Common myeloid progenitor, CD34-positive (primary cell): Measurements from ENCODE around the gene SMG7.

ENCODE experiments used
- CTCF ChIA-PET: fragments of 350-600 bp; sonication (Branson Sonifier 250); formaldehyde crosslinking; loops from one replicate; lab custom pipeline; 2021; ENCODE audit warnings: antibody characterized with exemption; lab: Charles Lee
- POLR2A ChIA-PET: fragments of 350-600 bp; sonication (Branson Sonifier 250); formaldehyde crosslinking; loops from one replicate; lab custom pipeline; 2021; ENCODE audit warnings: antibody characterized with exemption; lab: Charles Lee
- DNase-seq, 3 donors: peaks; one replicate each; pipeline versions ENCODE4 v3.0.0 to v3.0.0-alpha.2; 2013
- H3K27ac ChIP-seq, 2 experiments: 1 replicate in 1 of 2; 2 replicates in 1 of 2; pipeline ENCODE4 v1.7.0; 2013; ENCODE audit warnings: inconsistent platforms in 2 of 2, low read length in 2 of 2, mild to moderate bottlenecking in 2 of 2, low read depth in 1 of 2, moderate library complexity in 1 of 2; ENCODE audit not compliant: severe bottlenecking in 2 of 2, insufficient read depth in 1 of 2, poor library complexity in 1 of 2
- H3K27me3 ChIP-seq, 5 experiments: replicated peaks in 2 of 5; 1 replicate in 3 of 5; 2 replicates in 2 of 5; pipeline versions ENCODE4 v1.6.1 to v1.7.0; 2013; ENCODE audit warnings: low read length in 4 of 5, mild to moderate bottlenecking in 2 of 5, moderate library complexity in 2 of 5, inconsistent platforms in 1 of 5; ENCODE audit not compliant: insufficient read depth in 5 of 5, control insufficient read depth in 4 of 5
- H3K36me3 ChIP-seq, 4 experiments: 1 replicate in 2 of 4; 2 replicates in 2 of 4; pipeline versions ENCODE4 v1.6.1 to v1.7.0; 2013; ENCODE audit warnings: low read length in 3 of 4, control low read depth in 1 of 4, mild to moderate bottlenecking in 1 of 4; ENCODE audit not compliant: control insufficient read depth in 4 of 4, insufficient read depth in 4 of 4
- H3K4me1 ChIP-seq, 4 experiments: 1 replicate in 3 of 4; 2 replicates in 1 of 4; pipeline versions ENCODE4 v1.6.1 to v1.7.1; 2013; ENCODE audit warnings: low read length in 3 of 4, mild to moderate bottlenecking in 3 of 4, control low read depth in 1 of 4, inconsistent platforms in 1 of 4, moderate library complexity in 1 of 4; ENCODE audit not compliant: control insufficient read depth in 4 of 4, insufficient read depth in 4 of 4; ENCODE audit errors: control extremely low read depth in 1 of 4
- H3K4me3 ChIP-seq, 7 experiments: 1 replicate in 4 of 7; 2 replicates in 3 of 7; pipeline versions ENCODE4 v1.5.1 to v1.7.0; 2013; ENCODE audit warnings: mild to moderate bottlenecking in 7 of 7, low read length in 6 of 7, moderate library complexity in 6 of 7, inconsistent platforms in 2 of 7, low read depth in 2 of 7, control low read depth in 1 of 7; ENCODE audit not compliant: insufficient read depth in 4 of 7, control insufficient read depth in 1 of 7; ENCODE audit errors: extremely low read depth in 1 of 7
- H3K9me3 ChIP-seq, 5 experiments: 1 replicate in 4 of 5; 2 replicates in 1 of 5; pipeline versions ENCODE4 v1.6.1 to v1.7.1; 2013; ENCODE audit warnings: low read length in 4 of 5, mild to moderate bottlenecking in 2 of 5, inconsistent platforms in 1 of 5, low read depth in 1 of 5, moderate library complexity in 1 of 5; ENCODE audit not compliant: control insufficient read depth in 4 of 5, insufficient read depth in 2 of 5; ENCODE audit errors: control extremely low read depth in 1 of 5
- WGBS: methylation state at CpG from one replicate; pipeline ENCODE4 v1.1.5; 2013; ENCODE audit not compliant: insufficient coverage; 5-methylcytosine and 5-hydroxymethylcytosine counted together

SMG7 gene

GRCh38 chr1:183450093-183450492 lies 22.2 kb upstream of the SMG7 start:
- WGBS = no CpG with 5 or more reads among the region's 2 CpGs
- CTCF ChIA-PET = no interaction called here
- no peaks in the 10 kb centered on the region for H3K27me3 ChIP-seq
- no peaks in the 10 kb centered on the region for H3K36me3 ChIP-seq
- no peak for DNase-seq
- POLR2A ChIA-PET = no interaction called here
- H3K4me1 ChIP-seq = no peaks in the 10 kb centered on the region
- H3K4me3 ChIP-seq = no peak overlapping the region
- H3K9me3 ChIP-seq = peaks cover 0 to 2% (median 0%) of the 10 kb centered on the region in 5 experiments
- no peak overlapping the region for H3K27ac ChIP-seq

- peaks cover 0 to 2% (median 0%) of the 10 kb centered on the region in 5 experiments for H3K9me3 ChIP-seq
- ChIA-PET POLR2A (no interaction called here), CTCF (no interaction called here)
- H3K36me3 ChIP-seq = no peaks in the 10 kb centered on the region
- no peaks in the 10 kb centered on the region for H3K27me3 ChIP-seq
- H3K4me3 ChIP-seq = no peak overlapping the region
- H3K27ac ChIP-seq = no peak overlapping the region
- no peaks in the 10 kb centered on the region for H3K4me1 ChIP-seq
- WGBS = 100% methylated on average over 1 of the region's 2 CpGs
- no peak for DNase-seq
These were observed 17.9 kb upstream of the SMG7 start for GRCh38 chr1:183454377-183454776.

DNA sequence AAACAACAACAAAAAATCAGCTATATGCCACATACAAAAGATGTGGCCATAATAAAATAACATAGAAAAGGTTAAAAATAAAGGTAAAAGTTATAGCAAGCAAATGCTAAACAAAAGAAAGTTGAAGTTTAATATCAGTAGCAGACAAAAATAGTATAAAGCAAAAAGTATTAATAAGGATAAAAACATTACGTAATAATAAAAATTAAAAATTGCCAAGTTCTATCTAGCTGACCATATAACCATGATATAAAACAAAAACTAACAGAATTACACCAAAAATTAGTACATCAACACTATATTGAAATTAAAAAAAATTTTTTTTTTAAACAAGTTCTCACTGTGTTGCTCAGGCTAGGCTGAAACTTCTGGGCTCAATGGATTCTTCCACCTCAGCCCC lies 15.5 kb upstream of the SMG7 start:
- Histone ChIP-seq H3K4me1 (peaks cover 0 to 7% (median 2%) of the 10 kb centered on the region in 4 experiments), H3K27ac (no peak overlapping the region), H3K9me3 (peaks cover 0 to 2% (median 0%) of the 10 kb centered on the region in 5 experiments), H3K27me3 (no peaks in the 10 kb centered on the region), H3K36me3 (no peaks in the 10 kb centered on the region), H3K4me3 (no peak overlapping the region)
- POLR2A ChIA-PET = no interaction called here
- CTCF ChIA-PET = interaction anchor here (1.5 kb wide), 1 partner anchor 83 kb away, joined by 3 read pairs; no protein-coding TSS in a partner anchor
- DNase-seq = no peak
- WGBS = no CpG with 5 or more reads among the region's 1 CpG

- no peaks in the 10 kb centered on the region for H3K36me3 ChIP-seq
- H3K27me3 ChIP-seq = no peaks in the 10 kb centered on the region
- H3K9me3 ChIP-seq = peaks cover 0 to 2% (median 0%) of the 10 kb centered on the region in 5 experiments
- WGBS = 100% methylated on average over 2 of the region's 3 CpGs
- H3K27ac ChIP-seq = no peak overlapping the region
- POLR2A ChIA-PET = no interaction called here
- peaks cover 0 to 9% (median 4%) of the 10 kb centered on the region in 4 experiments for H3K4me1 ChIP-seq
- H3K4me3 ChIP-seq = no peak overlapping the region
- CTCF ChIA-PET = no interaction called here
- no peak for DNase-seq
These were observed 14.8 kb upstream of the SMG7 start for GRCh38 chr1:183457449-183457848.

DNA sequence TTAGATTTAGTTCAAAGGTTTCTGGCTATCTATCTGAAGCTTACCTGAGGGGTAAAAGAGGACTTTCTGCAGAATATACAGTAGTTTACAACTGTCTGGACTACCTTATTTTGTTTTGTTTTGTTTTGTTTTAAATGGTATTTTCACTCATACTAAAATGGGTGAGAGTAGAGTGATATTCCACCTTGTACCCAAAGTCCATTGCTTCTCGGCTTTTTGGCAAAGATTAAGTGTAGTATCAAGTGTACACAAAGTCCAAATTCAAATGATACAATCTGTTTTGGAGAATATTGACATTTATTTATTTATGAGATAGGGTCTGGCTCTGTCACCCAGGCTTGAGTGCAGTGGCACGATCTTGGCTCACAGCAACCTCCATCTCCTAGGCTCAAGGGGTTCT lies 11.7 kb upstream of the SMG7 start:
- Histone ChIP-seq H3K4me1 (peaks cover 0 to 14% (median 5%) of the 10 kb centered on the region in 4 experiments), H3K27me3 (no peaks in the 10 kb centered on the region), H3K4me3 (no peak overlapping the region), H3K36me3 (no peaks in the 10 kb centered on the region), H3K27ac (no peak overlapping the region), H3K9me3 (peaks cover 0 to 2% (median 0%) of the 10 kb centered on the region in 5 experiments)
- ChIA-PET POLR2A (no interaction called here), CTCF (no interaction called here)
- DNase-seq = no peak
- 100% methylated on average over 1 of the region's 2 CpGs for WGBS

DNA sequence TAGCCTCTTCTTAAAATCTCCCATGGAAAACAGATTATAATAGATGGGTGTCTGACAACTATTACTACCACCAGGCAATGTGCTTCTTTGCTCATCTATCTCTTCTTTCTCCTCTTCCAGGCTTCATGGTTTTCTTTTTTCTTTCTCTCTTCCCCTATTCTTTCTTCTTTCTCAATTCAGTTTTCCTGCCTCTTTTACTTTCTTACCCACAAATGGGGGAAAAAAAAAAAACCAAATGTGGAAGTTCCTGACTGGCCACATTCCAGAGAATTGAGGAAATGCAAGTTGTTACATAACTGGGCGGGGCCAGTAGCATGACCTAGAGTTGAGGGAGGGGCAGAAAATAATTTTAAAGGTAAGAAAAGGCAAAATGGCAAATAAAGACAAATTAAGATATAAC lies 10.9 kb upstream of the SMG7 start:
- Histone ChIP-seq H3K27ac (no peak overlapping the region), H3K4me1 (peaks cover 0 to 14% (median 5%) of the 10 kb centered on the region in 4 experiments), H3K36me3 (no peaks in the 10 kb centered on the region), H3K9me3 (peaks cover 0 to 2% (median 0%) of the 10 kb centered on the region in 5 experiments), H3K4me3 (no peak overlapping the region), H3K27me3 (no peaks in the 10 kb centered on the region)
- peak; percentile 48 to 67 (median 62) for DNase-seq
- no CpG with 5 or more reads among the region's 1 CpG for WGBS
- ChIA-PET CTCF (interaction anchor here (1.5 kb wide), 1 partner anchor 9 kb away, joined by 4 read pairs; no protein-coding TSS in a partner anchor), POLR2A (no interaction called here)

DNA sequence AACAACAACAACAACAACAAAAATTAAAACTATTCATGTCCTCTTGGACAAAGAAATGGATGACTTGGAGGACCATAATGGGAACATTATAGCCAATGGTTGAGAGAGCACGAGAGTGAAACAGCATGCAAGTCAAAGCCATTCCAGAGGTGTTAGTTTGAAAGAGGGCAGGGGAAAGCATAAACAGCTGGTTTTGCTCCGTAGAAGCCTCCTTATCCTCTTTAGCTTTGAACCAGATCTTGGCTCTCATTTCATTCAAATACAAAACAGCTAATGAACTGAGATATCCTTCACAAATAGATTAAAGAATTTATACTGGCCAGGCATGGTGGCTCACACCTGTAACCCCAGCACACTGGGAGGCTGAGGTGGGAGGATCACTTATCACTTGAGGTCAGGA lies 8.7 kb upstream of the SMG7 start:
- H3K9me3 ChIP-seq = peaks cover 0 to 2% (median 0%) of the 10 kb centered on the region in 5 experiments
- no peak overlapping the region for H3K4me3 ChIP-seq
- no peak for DNase-seq
- H3K4me1 ChIP-seq = peaks cover 0 to 14% (median 5%) of the 10 kb centered on the region in 4 experiments
- 100% methylated on average over 2 of the region's 2 CpGs for WGBS
- H3K36me3 ChIP-seq = no peaks in the 10 kb centered on the region
- ChIA-PET CTCF (interaction anchor here (0.6 kb wide), 1 partner anchor 94 kb away, joined by 4 read pairs; no protein-coding TSS in a partner anchor), POLR2A (no interaction called here)
- H3K27me3 ChIP-seq = no peaks in the 10 kb centered on the region
- H3K27ac ChIP-seq = no peak overlapping the region
